ENCODE results near the gene DBF4. TPM values are rescaled to one million over a fixed set of nuclear protein-coding genes. Genes with fewer than 3 reads are reported as not detected.
"Not testable (repeated sequence)": the region's sequence is repeated elsewhere in the genome, so short reads cannot be mapped to it uniquely, and the experiment has no call there.

Gene DBF4
- polyA plus RNA-seq, 2 donors, result 4.6 to 6.2 TPM

DNA sequence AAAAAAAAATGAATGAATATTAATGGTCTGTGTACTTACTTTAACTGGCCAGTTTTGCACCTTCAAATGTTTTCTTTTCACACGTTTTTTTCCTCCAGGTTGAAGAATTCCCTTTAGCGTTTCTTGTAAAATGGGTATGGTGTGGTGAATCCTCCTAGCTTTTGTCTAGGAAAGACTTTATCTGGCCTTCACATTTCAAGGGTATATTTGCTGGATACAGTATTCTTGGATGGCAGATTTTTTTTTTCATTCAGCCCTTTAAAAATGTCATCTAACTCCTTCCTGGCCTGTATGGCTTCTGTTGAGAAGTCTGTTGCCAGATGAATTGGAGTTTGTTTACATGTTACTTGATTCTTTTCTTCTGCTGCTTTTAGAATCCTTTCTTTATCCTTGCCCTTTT lies 10.2 kb upstream of the DBF4 start:
- H3K36me3 ChIP-seq (ENCODE audit: control insufficient read depth in 2 of 2, insufficient read depth in 2 of 2, low read length in 1 of 2), result peaks cover 0 to 5% of the 10 kb centered on the region in 2 donors
- H3K27me3 ChIP-seq (ENCODE audit: control insufficient read depth in 1 of 2, insufficient read depth in 2 of 2, low read length in 2 of 2), result no peaks in the 10 kb centered on the region
- peaks cover 5 to 7% of the 10 kb centered on the region in 2 donors for H3K9me3 ChIP-seq (ENCODE audit: control insufficient read depth in 2 of 2, insufficient read depth in 1 of 2, low read depth in 1 of 2, low read length in 1 of 2)
- H3K27ac ChIP-seq (ENCODE audit: low read depth in 2 of 2, low read length in 1 of 2), result no peak overlapping the region
- no peak overlapping the region for H3K4me3 ChIP-seq (ENCODE audit: low read depth in 1 of 2, low read length in 2 of 2)
- no peaks in the 10 kb centered on the region for H3K4me1 ChIP-seq (ENCODE audit: control insufficient read depth in 2 of 2, insufficient read depth in 2 of 2, low read length in 1 of 2)
- 95% methylated on average over 2 of the region's 2 CpGs for WGBS, 2 donors

DNA sequence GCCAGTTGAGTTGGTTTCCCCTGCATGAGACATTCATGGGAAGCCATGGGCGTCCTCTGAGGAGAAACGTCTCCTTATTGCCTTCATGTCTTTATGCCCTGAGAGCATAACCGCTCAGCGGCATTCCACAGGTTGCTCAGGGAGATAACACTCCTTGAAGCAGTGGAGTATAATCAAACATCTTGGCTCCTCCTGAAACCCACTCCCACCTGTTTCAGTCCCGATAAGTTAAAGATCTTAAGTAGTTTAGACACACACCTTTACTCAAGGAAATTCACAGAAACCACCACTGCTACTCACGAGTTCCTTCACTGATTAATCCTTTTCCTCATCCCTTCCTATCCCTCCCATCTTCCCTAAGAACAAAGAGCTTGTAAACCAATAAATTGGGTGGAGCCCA lies 9.8 kb upstream of the DBF4 start:
- not testable (repeated sequence) for H3K36me3 ChIP-seq (ENCODE audit: control insufficient read depth in 2 of 2, insufficient read depth in 2 of 2, low read length in 1 of 2); H3K4me3 ChIP-seq (ENCODE audit: low read depth in 1 of 2, low read length in 2 of 2); H3K27me3 ChIP-seq (ENCODE audit: control insufficient read depth in 1 of 2, insufficient read depth in 2 of 2, low read length in 2 of 2); H3K27ac ChIP-seq (ENCODE audit: low read depth in 2 of 2, low read length in 1 of 2); H3K9me3 ChIP-seq (ENCODE audit: control insufficient read depth in 2 of 2, insufficient read depth in 1 of 2, low read depth in 1 of 2, low read length in 1 of 2); H3K4me1 ChIP-seq (ENCODE audit: control insufficient read depth in 2 of 2, insufficient read depth in 2 of 2, low read length in 1 of 2)
- WGBS, 2 donors, result 95 to 97% methylated on average over 6 of the region's 6 CpGs

DNA sequence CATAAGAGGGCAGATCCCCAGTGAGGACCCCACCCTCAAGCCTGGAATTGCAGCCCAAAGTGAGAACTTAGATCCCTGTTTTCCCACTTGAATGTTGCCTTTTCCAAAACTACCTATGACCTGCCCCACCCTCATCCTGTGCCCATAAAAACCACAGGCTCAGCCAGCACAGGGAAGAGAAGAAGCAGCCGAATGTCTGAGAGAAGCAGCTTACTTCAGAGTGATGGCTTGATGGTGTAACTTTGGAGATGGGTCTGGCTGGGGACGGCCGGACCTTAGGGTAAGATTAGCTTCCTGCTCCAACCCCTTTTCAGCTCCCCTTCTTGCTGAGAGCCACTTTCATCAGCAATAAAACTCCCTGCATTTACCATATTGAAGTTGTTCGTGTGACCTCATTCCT lies 5.8 kb upstream of the DBF4 start:
- Histone ChIP-seq H3K4me3 (ENCODE audit: low read depth in 1 of 2, low read length in 2 of 2) (no peak overlapping the region), H3K9me3 (ENCODE audit: control insufficient read depth in 2 of 2, insufficient read depth in 1 of 2, low read depth in 1 of 2, low read length in 1 of 2) (peaks cover 5 to 7% of the 10 kb centered on the region in 2 donors), H3K27ac (ENCODE audit: low read depth in 2 of 2, low read length in 1 of 2) (no peak overlapping the region), H3K36me3 (ENCODE audit: control insufficient read depth in 2 of 2, insufficient read depth in 2 of 2, low read length in 1 of 2) (peaks cover 0 to 7% of the 10 kb centered on the region in 2 donors), H3K27me3 (ENCODE audit: control insufficient read depth in 1 of 2, insufficient read depth in 2 of 2, low read length in 2 of 2) (no peaks in the 10 kb centered on the region), H3K4me1 (ENCODE audit: control insufficient read depth in 2 of 2, insufficient read depth in 2 of 2, low read length in 1 of 2) (no peaks in the 10 kb centered on the region)
- WGBS, 2 donors, result 95 to 96% methylated on average over 4 of the region's 4 CpGs

DNA sequence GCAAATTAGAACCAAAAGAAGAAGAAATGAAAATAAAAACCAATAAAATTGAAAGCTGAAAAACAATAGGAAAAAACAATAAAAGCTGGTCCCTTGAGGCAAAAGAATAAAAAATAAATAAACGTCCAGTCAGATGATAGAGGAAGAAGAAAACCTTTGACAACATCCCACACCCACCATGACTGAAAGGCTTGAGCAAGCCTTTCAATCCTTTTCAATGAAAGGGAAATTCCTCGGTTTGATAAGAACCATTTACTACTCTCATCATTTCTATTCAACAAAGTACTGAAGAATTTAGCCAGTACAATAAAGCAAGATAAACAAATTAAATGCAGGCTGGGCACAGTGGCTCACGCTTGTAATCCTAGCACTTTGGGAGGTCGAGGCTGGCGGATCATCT lies 3.9 kb upstream of the DBF4 start:
- H3K4me1 ChIP-seq (ENCODE audit: control insufficient read depth in 2 of 2, insufficient read depth in 2 of 2, low read length in 1 of 2), result no peaks in the 10 kb centered on the region
- 84 to 91% methylated on average over 5 of the region's 5 CpGs for WGBS, 2 donors
- H3K9me3 ChIP-seq (ENCODE audit: control insufficient read depth in 2 of 2, insufficient read depth in 1 of 2, low read depth in 1 of 2, low read length in 1 of 2), result peaks cover 5% of the 10 kb centered on the region in 2 donors
- no peak overlapping the region for H3K4me3 ChIP-seq (ENCODE audit: low read depth in 1 of 2, low read length in 2 of 2)
- H3K27ac ChIP-seq (ENCODE audit: low read depth in 2 of 2, low read length in 1 of 2), result no peak overlapping the region
- no peaks in the 10 kb centered on the region for H3K27me3 ChIP-seq (ENCODE audit: control insufficient read depth in 1 of 2, insufficient read depth in 2 of 2, low read length in 2 of 2)
- H3K36me3 ChIP-seq (ENCODE audit: control insufficient read depth in 2 of 2, insufficient read depth in 2 of 2, low read length in 1 of 2), result peaks cover 0 to 7% of the 10 kb centered on the region in 2 donors

DNA sequence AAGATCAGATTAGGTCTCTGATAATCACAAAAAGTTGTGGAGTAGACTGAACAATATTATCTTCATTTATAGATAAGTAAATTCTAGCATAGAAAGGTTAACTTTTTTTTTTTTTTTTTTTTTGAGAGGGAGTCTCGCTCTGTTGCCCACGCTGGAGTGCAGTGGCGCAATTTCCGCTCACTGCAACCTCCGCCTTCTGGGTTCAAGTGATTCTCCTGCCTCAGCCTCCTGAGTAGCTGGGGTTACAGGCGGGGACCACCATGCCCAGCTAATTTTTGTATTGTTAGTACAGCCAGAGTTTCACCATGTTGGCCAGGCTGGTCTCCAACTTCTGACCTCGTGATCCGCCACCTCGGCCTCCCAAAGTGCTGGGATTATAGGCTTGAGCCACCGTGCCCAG lies 3.0 kb upstream of the DBF4 start:
- not testable (repeated sequence) for H3K27me3 ChIP-seq (ENCODE audit: control insufficient read depth in 1 of 2, insufficient read depth in 2 of 2, low read length in 2 of 2); H3K9me3 ChIP-seq (ENCODE audit: control insufficient read depth in 2 of 2, insufficient read depth in 1 of 2, low read depth in 1 of 2, low read length in 1 of 2); H3K4me3 ChIP-seq (ENCODE audit: low read depth in 1 of 2, low read length in 2 of 2); H3K36me3 ChIP-seq (ENCODE audit: control insufficient read depth in 2 of 2, insufficient read depth in 2 of 2, low read length in 1 of 2); H3K27ac ChIP-seq (ENCODE audit: low read depth in 2 of 2, low read length in 1 of 2); H3K4me1 ChIP-seq (ENCODE audit: control insufficient read depth in 2 of 2, insufficient read depth in 2 of 2, low read length in 1 of 2)
- WGBS, 2 donors, result 95 to 98% methylated on average over 10 of the region's 10 CpGs

DNA sequence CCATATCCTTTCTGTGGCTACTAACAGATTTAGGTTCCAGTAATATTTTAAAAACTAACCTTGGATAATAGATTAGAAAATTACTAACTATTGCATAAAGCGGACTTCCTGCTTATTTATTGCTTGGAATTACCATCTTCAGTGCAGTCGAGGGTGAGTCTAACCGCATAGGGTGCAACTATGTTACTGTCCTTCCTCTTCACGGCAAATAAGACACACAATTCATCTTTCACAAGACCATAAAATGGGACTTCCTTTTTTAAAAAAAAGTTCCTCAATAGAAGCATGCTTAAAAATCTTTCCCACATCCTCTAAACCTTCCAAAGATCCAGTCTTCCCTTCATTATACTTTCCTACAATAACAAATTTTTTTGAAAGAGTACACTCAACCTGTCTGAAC lies 2.2 kb upstream of the DBF4 start:
- 67 to 70% methylated on average over 4 of the region's 4 CpGs for WGBS, 2 donors
- Histone ChIP-seq H3K4me1 (ENCODE audit: control insufficient read depth in 2 of 2, insufficient read depth in 2 of 2, low read length in 1 of 2) (no peaks in the 10 kb centered on the region), H3K9me3 (ENCODE audit: control insufficient read depth in 2 of 2, insufficient read depth in 1 of 2, low read depth in 1 of 2, low read length in 1 of 2) (peaks cover 3 to 5% of the 10 kb centered on the region in 2 donors), H3K27me3 (ENCODE audit: control insufficient read depth in 1 of 2, insufficient read depth in 2 of 2, low read length in 2 of 2) (no peaks in the 10 kb centered on the region), H3K4me3 (ENCODE audit: low read depth in 1 of 2, low read length in 2 of 2) (no peak overlapping the region), H3K27ac (ENCODE audit: low read depth in 2 of 2, low read length in 1 of 2) (no peak overlapping the region), H3K36me3 (ENCODE audit: control insufficient read depth in 2 of 2, insufficient read depth in 2 of 2, low read length in 1 of 2) (peaks cover 0 to 7% of the 10 kb centered on the region in 2 donors)

DNA sequence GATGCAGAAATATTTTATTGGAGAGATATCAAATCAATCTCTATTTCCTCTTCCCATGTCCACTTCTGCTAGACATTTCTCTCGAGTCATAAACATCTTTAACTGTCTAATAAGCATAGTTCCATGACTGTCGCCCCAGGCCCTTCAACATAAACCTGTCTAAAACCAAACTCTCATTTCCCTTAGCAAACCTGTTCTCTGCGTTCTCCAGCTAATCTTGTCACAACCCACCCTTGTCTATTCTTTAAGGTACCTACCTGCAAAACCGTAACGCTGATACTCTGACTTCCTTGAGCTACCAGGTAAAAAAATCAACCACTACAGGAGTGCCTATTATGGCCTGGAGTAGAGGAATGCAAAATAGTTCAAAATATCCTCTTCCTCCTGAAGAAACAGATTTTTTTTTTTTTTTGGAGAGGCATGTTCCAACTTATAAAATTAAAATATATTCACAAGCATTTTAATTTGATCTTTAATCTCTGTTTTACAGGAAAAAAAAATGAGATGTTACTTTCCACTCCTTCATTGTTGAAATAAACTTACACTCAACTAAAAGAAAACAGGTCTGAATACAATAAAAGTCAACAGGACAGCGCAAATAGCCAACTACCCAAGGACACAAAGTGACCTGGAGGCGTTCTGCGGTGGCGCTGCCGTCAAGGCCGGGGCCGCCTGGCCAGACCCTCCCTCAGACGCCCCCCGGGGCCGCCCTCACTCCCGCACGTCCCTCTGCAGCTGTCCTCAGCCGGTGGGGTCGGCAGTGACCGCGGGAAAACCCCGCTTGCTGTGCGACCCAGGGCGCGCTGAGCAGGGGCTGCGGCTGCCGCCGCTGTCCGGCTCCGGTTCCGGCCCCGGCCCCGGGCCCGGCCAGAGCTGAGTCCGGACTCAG lies 898 bp upstream of the DBF4 start:
- Histone ChIP-seq H3K27ac (ENCODE audit: low read depth in 2 of 2, low read length in 1 of 2) (peak overlapping the region; percentile 96 to 97), H3K4me1 (ENCODE audit: control insufficient read depth in 2 of 2, insufficient read depth in 2 of 2, low read length in 1 of 2) (no peaks in the 10 kb centered on the region), H3K36me3 (ENCODE audit: control insufficient read depth in 2 of 2, insufficient read depth in 2 of 2, low read length in 1 of 2) (peaks cover 0 to 7% of the 10 kb centered on the region in 2 donors), H3K4me3 (ENCODE audit: low read depth in 1 of 2, low read length in 2 of 2) (peak overlapping the region; percentile 78 to 89), H3K9me3 (ENCODE audit: control insufficient read depth in 2 of 2, insufficient read depth in 1 of 2, low read depth in 1 of 2, low read length in 1 of 2) (peaks cover 2 to 5% of the 10 kb centered on the region in 2 donors), H3K27me3 (ENCODE audit: control insufficient read depth in 1 of 2, insufficient read depth in 2 of 2, low read length in 2 of 2) (no peaks in the 10 kb centered on the region)
- WGBS, 2 donors, result 1 to 2% methylated on average over 35 of the region's 35 CpGs

DNA sequence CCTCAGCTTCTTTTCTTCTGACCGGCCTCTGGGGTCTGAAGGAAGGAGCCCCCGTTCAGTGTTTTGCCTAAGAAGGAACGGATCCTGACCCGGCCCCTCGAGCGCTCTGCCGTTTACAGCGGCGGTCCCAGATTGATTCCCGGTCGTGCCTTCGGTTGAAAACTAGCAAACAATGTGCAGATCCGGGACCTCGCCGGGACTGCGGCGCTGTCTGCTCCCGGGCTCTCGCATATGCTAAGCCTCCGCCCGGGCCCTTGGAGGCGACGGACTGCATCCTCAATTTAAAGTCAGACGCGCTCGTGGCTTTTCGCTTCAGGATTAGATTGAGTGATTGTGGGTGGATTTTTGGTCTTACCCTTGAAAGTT lies 559 bp downstream of the DBF4 start:
- Histone ChIP-seq H3K4me1 (ENCODE audit: control insufficient read depth in 2 of 2, insufficient read depth in 2 of 2, low read length in 1 of 2) (no peaks in the 10 kb centered on the region), H3K27ac (ENCODE audit: low read depth in 2 of 2, low read length in 1 of 2) (peak overlapping the region; percentile 96 to 97), H3K9me3 (ENCODE audit: control insufficient read depth in 2 of 2, insufficient read depth in 1 of 2, low read depth in 1 of 2, low read length in 1 of 2) (no peaks in the 10 kb centered on the region), H3K27me3 (ENCODE audit: control insufficient read depth in 1 of 2, insufficient read depth in 2 of 2, low read length in 2 of 2) (no peaks in the 10 kb centered on the region), H3K36me3 (ENCODE audit: control insufficient read depth in 2 of 2, insufficient read depth in 2 of 2, low read length in 1 of 2) (no peaks in the 10 kb centered on the region), H3K4me3 (ENCODE audit: low read depth in 1 of 2, low read length in 2 of 2) (peak overlapping the region; percentile 78 to 89)
- WGBS, 2 donors, result 0% methylated on average over 27 of the region's 27 CpGs

DNA sequence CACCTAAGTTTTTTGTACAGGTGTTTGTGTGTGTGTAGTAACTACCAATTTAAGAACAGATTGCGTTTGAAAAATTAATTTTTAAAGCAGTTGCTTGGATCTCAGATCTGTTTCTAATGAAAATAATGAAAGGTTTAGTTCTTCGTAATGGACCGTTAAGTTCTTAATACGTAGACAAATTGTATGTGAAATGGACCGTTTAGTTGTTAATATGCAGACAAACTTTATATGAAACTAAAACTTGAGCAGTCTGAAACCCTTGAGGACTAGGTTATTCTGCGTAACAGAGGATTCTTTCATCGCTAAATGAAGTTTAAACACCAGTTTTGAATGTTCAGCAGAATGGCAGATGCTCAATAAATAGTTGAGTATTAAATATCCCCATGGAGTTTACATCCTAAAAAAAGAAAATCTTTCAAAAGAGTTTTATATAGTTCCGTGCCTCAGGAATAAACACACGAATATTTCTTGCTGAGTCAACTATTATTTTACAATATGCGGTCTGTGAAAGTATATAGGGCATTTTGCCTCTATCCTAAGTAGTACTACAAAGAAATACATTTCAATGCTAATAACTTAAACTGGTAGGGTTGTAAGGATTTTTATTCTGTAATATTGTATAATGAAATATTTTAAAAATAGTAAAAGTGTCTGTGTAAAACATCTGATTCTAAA lies 1.2 kb downstream of the DBF4 start:
- Histone ChIP-seq H3K27ac (ENCODE audit: low read depth in 2 of 2, low read length in 1 of 2) (peak overlapping the region in 1 of 2 donors; percentile 96), H3K27me3 (ENCODE audit: control insufficient read depth in 1 of 2, insufficient read depth in 2 of 2, low read length in 2 of 2) (no peaks in the 10 kb centered on the region)
- 4 to 5% methylated on average over 10 of the region's 10 CpGs for WGBS, 2 donors

More for the DNA sequence above, 1.2 kb downstream of the DBF4 start:
- Histone ChIP-seq H3K9me3 (ENCODE audit: control insufficient read depth in 2 of 2, insufficient read depth in 1 of 2, low read depth in 1 of 2, low read length in 1 of 2) (no peaks in the 10 kb centered on the region), H3K36me3 (ENCODE audit: control insufficient read depth in 2 of 2, insufficient read depth in 2 of 2, low read length in 1 of 2) (no peaks in the 10 kb centered on the region), H3K4me3 (ENCODE audit: low read depth in 1 of 2, low read length in 2 of 2) (peak overlapping the region in 1 of 2 donors; percentile 78), H3K4me1 (ENCODE audit: control insufficient read depth in 2 of 2, insufficient read depth in 2 of 2, low read length in 1 of 2) (no peaks in the 10 kb centered on the region)

All from esophagus (tissue), 2 donors.